GM21786 (cell line): Measurements from ENCODE around the gene EPC2.
A peak's percentile ranks its signal among the peaks of the same experiment; 100 is the strongest.

Experiments used
- ATAC-seq: cut with Tn5 transposase; IDR thresholded peaks from one replicate; pipeline ENCODE4 v1.9.1; 2021; ENCODE audit not compliant: unreplicated experiment

Gene EPC2

GRCh38 chr2:148643998-148644882, at the start of gene EPC2:
TSS of gene EPC2 (plus strand) at chr2:148644751. CDS start at chr2:148645018, 267 bp downstream.
- ATAC-seq = peak; percentile 49

- no peak for ATAC-seq
Measured at GRCh38 chr2:148596018-148596417, 48.5 kb upstream of the EPC2 start.

GRCh38 chr2:148599109-148599991, 45.2 kb upstream of the EPC2 start:
- ATAC-seq = no peak

GRCh38 chr2:148602885-148603561, 41.5 kb upstream of the EPC2 start:
- no peak for ATAC-seq

- peak; percentile 100 for ATAC-seq
Measured at GRCh38 chr2:148603562-148603920, 41.0 kb upstream of the EPC2 start.

- no peak for ATAC-seq
Measured at GRCh38 chr2:148604927-148605326, 39.6 kb upstream of the EPC2 start.

GRCh38 chr2:148607566-148607965, 37.0 kb upstream of the EPC2 start:
- no peak for ATAC-seq

- no peak for ATAC-seq
Measured at GRCh38 chr2:148613231-148614013, 31.1 kb upstream of the EPC2 start.

- no peak for ATAC-seq
Measured at GRCh38 chr2:148614014-148614321, 30.6 kb upstream of the EPC2 start.

- peak; percentile 94 for ATAC-seq
Measured at GRCh38 chr2:148614322-148615049, 30.1 kb upstream of the EPC2 start.

GRCh38 chr2:148615381-148615841, 29.1 kb upstream of the EPC2 start:
- ATAC-seq = no peak

- ATAC-seq = no peak
Measured at GRCh38 chr2:148616662-148617061, 27.9 kb upstream of the EPC2 start.

- no peak for ATAC-seq
Measured at GRCh38 chr2:148617219-148617618, 27.3 kb upstream of the EPC2 start.

GRCh38 chr2:148619560-148620195, 24.9 kb upstream of the EPC2 start:
- ATAC-seq = no peak

- no peak for ATAC-seq
Measured at GRCh38 chr2:148622366-148622765, 22.2 kb upstream of the EPC2 start.

- no peak for ATAC-seq
Measured at GRCh38 chr2:148623086-148623485, 21.5 kb upstream of the EPC2 start.

GRCh38 chr2:148627224-148627623, 17.3 kb upstream of the EPC2 start:
- ATAC-seq = no peak

- no peak for ATAC-seq
Measured at GRCh38 chr2:148634749-148635148, 9.8 kb upstream of the EPC2 start.

GRCh38 chr2:148638543-148638942, 6.0 kb upstream of the EPC2 start:
- ATAC-seq = no peak
